ENCODE measurements around the gene TMEM60.

DNA sequence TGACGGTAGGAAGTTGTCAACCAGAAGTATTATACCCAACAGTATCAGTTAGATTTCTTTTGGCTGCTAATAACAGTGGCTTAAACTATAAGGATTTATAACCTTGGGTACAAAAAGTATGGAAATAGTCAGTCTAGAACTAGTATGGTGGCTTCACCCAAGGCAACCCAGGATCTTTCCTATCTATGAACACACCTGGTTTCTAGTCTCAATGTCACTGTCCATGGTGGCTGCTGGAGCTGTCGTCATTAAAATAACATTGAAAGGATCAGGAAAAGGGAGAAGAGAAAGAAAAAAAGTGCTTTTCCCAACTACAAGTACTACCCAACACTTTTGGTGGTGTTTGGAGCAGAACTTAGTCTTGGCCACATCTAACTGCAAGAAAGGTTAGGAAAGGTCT is 28.1 kb upstream of the TMEM60 start:
- TF ChIP-seq, protein P1, sequence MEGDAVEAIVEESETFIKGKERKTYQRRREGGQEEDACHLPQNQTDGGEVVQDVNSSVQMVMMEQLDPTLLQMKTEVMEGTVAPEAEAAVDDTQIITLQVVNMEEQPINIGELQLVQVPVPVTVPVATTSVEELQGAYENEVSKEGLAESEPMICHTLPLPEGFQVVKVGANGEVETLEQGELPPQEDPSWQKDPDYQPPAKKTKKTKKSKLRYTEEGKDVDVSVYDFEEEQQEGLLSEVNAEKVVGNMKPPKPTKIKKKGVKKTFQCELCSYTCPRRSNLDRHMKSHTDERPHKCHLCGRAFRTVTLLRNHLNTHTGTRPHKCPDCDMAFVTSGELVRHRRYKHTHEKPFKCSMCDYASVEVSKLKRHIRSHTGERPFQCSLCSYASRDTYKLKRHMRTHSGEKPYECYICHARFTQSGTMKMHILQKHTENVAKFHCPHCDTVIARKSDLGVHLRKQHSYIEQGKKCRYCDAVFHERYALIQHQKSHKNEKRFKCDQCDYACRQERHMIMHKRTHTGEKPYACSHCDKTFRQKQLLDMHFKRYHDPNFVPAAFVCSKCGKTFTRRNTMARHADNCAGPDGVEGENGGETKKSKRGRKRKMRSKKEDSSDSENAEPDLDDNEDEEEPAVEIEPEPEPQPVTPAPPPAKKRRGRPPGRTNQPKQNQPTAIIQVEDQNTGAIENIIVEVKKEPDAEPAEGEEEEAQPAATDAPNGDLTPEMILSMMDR (IDR thresholded peaks at IDR 0.05; ENCODE audit: low read depth, low read length, missing input control) = no peak
- TF ChIP-seq, protein P2, sequence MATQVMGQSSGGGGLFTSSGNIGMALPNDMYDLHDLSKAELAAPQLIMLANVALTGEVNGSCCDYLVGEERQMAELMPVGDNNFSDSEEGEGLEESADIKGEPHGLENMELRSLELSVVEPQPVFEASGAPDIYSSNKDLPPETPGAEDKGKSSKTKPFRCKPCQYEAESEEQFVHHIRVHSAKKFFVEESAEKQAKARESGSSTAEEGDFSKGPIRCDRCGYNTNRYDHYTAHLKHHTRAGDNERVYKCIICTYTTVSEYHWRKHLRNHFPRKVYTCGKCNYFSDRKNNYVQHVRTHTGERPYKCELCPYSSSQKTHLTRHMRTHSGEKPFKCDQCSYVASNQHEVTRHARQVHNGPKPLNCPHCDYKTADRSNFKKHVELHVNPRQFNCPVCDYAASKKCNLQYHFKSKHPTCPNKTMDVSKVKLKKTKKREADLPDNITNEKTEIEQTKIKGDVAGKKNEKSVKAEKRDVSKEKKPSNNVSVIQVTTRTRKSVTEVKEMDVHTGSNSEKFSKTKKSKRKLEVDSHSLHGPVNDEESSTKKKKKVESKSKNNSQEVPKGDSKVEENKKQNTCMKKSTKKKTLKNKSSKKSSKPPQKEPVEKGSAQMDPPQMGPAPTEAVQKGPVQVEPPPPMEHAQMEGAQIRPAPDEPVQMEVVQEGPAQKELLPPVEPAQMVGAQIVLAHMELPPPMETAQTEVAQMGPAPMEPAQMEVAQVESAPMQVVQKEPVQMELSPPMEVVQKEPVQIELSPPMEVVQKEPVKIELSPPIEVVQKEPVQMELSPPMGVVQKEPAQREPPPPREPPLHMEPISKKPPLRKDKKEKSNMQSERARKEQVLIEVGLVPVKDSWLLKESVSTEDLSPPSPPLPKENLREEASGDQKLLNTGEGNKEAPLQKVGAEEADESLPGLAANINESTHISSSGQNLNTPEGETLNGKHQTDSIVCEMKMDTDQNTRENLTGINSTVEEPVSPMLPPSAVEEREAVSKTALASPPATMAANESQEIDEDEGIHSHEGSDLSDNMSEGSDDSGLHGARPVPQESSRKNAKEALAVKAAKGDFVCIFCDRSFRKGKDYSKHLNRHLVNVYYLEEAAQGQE (IDR thresholded peaks at IDR 0.05) = peak; percentile 25
- TF ChIP-seq YY1 (IDR thresholded peaks at IDR 0.05) (no peak), FOXA1 (IDR thresholded peaks at IDR 0.05) (no peak), RAD21 (IDR thresholded peaks at IDR 0.05) (no peak), SP1 (IDR thresholded peaks at IDR 0.05) (no peak), TAF1 (conservative IDR thresholded peaks at IDR 0.05) (no peak), RXRA (IDR thresholded peaks at IDR 0.05) (no peak), GABPA (IDR thresholded peaks at IDR 0.05 in 1 of 2, conservative IDR thresholded peaks at IDR 0.05 in 1 of 2) (no peak), JUND (IDR thresholded peaks at IDR 0.05) (no peak), EGR1 (IDR thresholded peaks at IDR 0.05; ENCODE audit: low read depth in 2 of 2) (no peak)
- TF ChIP-seq, protein P3, sequence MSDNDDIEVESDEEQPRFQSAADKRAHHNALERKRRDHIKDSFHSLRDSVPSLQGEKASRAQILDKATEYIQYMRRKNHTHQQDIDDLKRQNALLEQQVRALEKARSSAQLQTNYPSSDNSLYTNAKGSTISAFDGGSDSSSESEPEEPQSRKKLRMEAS (IDR thresholded peaks at IDR 0.05) = no peak
- TF ChIP-seq, protein P4, sequence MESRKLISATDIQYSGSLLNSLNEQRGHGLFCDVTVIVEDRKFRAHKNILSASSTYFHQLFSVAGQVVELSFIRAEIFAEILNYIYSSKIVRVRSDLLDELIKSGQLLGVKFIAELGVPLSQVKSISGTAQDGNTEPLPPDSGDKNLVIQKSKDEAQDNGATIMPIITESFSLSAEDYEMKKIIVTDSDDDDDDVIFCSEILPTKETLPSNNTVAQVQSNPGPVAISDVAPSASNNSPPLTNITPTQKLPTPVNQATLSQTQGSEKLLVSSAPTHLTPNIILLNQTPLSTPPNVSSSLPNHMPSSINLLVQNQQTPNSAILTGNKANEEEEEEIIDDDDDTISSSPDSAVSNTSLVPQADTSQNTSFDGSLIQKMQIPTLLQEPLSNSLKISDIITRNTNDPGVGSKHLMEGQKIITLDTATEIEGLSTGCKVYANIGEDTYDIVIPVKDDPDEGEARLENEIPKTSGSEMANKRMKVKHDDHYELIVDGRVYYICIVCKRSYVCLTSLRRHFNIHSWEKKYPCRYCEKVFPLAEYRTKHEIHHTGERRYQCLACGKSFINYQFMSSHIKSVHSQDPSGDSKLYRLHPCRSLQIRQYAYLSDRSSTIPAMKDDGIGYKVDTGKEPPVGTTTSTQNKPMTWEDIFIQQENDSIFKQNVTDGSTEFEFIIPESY (IDR thresholded peaks at IDR 0.05) = no peak
